ENCODE measurements around the gene ARPC3. TPM values are rescaled to one million over a fixed set of nuclear protein-coding genes. Genes with fewer than 3 reads are reported as not detected.

The ARPC3 gene
- total RNA-seq, 1 experiment from 2014 or later: 115 TPM

DNA sequence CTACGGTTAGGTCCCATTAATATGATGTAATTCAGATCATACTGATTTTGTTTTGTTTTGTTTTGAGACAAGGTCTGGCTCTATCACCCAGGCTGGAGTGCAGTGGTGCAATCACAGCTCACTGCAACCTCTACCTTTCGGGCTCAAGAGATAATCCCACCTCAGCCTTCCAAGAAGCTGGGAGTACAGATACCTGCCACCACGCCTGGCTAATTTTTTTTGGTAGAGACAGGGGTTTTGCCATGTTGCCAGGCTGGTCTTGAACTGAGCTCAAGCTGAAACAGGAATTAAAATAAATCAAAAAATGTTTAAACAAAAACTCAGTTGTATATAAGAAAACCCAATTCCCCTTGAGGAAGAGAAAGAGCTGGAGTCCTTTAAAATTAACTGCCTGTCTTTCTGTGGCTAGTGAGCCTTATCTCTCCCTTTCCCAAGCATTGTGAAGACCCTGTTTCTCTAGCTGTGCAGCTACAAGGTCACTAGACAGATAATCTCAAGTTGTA lies 28.9 kb downstream of the ARPC3 start:
- intact Hi-C loops (cut with micrococcal nuclease): no loop called here
- no TSS peak for BruUV-seq (replicated peaks)
- Histone ChIP-seq H3K4me3 (replicated peaks in 1 of 2; ENCODE audit: low read depth in 1 of 2, low read length in 2 of 2) (no peak overlapping the region), H3K9me3 (ENCODE audit: control insufficient read depth in 1 of 2, insufficient read depth in 1 of 2, low read depth in 1 of 2, low read length in 2 of 2) (no peaks in the 10 kb centered on the region), H3K9me2 (ENCODE audit: insufficient read depth) (no peaks in the 10 kb centered on the region), H2AFZ (ENCODE audit: low read depth, low read length, poor library complexity, severe bottlenecking) (no peak overlapping the region), H3K27ac (ENCODE audit: low read depth, low read length) (no peak overlapping the region), H3K4me2 (ENCODE audit: low read length) (no peak overlapping the region), H3K27me3 (ENCODE audit: insufficient read depth, low read length) (no peaks in the 10 kb centered on the region), H4K20me1 (ENCODE audit: insufficient read depth) (no peaks in the 10 kb centered on the region), H3K36me3 (ENCODE audit: control insufficient read depth in 1 of 2, insufficient read depth in 2 of 2, low read length in 2 of 2) (no peaks in the 10 kb centered on the region), H3K79me2 (ENCODE audit: insufficient read depth, low read length) (no peaks in the 10 kb centered on the region), H3K9ac (ENCODE audit: low read length) (no peak overlapping the region), H3K4me1 (ENCODE audit: control insufficient read depth in 1 of 2, insufficient read depth in 2 of 2, low read length in 2 of 2) (peaks cover 3 to 5% of the 10 kb centered on the region in 2 experiments; a peak in 1 of 4 replicates)
- ChIA-PET CTCF (interaction anchor here (0.6 to 2.3 kb wide), 3 partner anchors 10 to 1980 kb away, joined by 3 to 9 read pairs (median 4); partner anchors contain the start of gene ARPC3), POLR2A (interaction anchor here (1.6 kb wide), 1 partner anchor 10 kb away, joined by 6 read pairs; no protein-coding TSS in a partner anchor), RAD21 (ENCODE audit: low non-redundant PET in 1 of 2, low total read pairs in 2 of 2, uncharacterized antibody in 2 of 2, unreplicated experiment in 2 of 2) (no interaction called here)
- TF ChIP-seq JUND (IDR thresholded peaks at IDR 0.05) (no peak), POLR2AphosphoS5 (IDR thresholded peaks at IDR 0.05; ENCODE audit: low read depth, low read length) (no peak), MAX (IDR thresholded peaks at IDR 0.05) (no peak), EZH2phosphoT487 (IDR thresholded peaks at IDR 0.05; ENCODE audit: borderline replicate concordance) (no peak), EZH2 (IDR thresholded peaks at IDR 0.05) (no peak), SIN3A (IDR thresholded peaks at IDR 0.05; ENCODE audit: low read depth) (no peak), CEBPB (IDR thresholded peaks at IDR 0.05; ENCODE audit: low read depth) (no peak), ATF3 (IDR thresholded peaks at IDR 0.05) (no peak), CBX3 (IDR thresholded peaks at IDR 0.05; ENCODE audit: low read depth) (no peak), FOSL1 (IDR thresholded peaks at IDR 0.05; ENCODE audit: low read depth) (no peak), EGR1 (IDR thresholded peaks at IDR 0.05; ENCODE audit: low read depth) (no peak), RAD21 (IDR thresholded peaks at IDR 0.05; ENCODE audit: low read depth) (no peak), POLR2A (IDR thresholded peaks at IDR 0.05; ENCODE audit: borderline replicate concordance, extremely low read depth, insufficient read depth, insufficient read length) (no peak), YY1 (IDR thresholded peaks at IDR 0.05; ENCODE audit: extremely low read depth, insufficient replicate concordance, low read depth, low read length) (no peak), SP1 (IDR thresholded peaks at IDR 0.05; ENCODE audit: low read depth) (no peak), ZNF274 (IDR thresholded peaks at IDR 0.05; ENCODE audit: low read depth, low read length) (no peak)
- TF ChIP-seq, protein P1, sequence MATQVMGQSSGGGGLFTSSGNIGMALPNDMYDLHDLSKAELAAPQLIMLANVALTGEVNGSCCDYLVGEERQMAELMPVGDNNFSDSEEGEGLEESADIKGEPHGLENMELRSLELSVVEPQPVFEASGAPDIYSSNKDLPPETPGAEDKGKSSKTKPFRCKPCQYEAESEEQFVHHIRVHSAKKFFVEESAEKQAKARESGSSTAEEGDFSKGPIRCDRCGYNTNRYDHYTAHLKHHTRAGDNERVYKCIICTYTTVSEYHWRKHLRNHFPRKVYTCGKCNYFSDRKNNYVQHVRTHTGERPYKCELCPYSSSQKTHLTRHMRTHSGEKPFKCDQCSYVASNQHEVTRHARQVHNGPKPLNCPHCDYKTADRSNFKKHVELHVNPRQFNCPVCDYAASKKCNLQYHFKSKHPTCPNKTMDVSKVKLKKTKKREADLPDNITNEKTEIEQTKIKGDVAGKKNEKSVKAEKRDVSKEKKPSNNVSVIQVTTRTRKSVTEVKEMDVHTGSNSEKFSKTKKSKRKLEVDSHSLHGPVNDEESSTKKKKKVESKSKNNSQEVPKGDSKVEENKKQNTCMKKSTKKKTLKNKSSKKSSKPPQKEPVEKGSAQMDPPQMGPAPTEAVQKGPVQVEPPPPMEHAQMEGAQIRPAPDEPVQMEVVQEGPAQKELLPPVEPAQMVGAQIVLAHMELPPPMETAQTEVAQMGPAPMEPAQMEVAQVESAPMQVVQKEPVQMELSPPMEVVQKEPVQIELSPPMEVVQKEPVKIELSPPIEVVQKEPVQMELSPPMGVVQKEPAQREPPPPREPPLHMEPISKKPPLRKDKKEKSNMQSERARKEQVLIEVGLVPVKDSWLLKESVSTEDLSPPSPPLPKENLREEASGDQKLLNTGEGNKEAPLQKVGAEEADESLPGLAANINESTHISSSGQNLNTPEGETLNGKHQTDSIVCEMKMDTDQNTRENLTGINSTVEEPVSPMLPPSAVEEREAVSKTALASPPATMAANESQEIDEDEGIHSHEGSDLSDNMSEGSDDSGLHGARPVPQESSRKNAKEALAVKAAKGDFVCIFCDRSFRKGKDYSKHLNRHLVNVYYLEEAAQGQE (IDR thresholded peaks at IDR 0.05; ENCODE audit: low read depth): no peak
- TF ChIP-seq, protein P2, sequence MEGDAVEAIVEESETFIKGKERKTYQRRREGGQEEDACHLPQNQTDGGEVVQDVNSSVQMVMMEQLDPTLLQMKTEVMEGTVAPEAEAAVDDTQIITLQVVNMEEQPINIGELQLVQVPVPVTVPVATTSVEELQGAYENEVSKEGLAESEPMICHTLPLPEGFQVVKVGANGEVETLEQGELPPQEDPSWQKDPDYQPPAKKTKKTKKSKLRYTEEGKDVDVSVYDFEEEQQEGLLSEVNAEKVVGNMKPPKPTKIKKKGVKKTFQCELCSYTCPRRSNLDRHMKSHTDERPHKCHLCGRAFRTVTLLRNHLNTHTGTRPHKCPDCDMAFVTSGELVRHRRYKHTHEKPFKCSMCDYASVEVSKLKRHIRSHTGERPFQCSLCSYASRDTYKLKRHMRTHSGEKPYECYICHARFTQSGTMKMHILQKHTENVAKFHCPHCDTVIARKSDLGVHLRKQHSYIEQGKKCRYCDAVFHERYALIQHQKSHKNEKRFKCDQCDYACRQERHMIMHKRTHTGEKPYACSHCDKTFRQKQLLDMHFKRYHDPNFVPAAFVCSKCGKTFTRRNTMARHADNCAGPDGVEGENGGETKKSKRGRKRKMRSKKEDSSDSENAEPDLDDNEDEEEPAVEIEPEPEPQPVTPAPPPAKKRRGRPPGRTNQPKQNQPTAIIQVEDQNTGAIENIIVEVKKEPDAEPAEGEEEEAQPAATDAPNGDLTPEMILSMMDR (IDR thresholded peaks at IDR 0.05 in 2 of 3, conservative IDR thresholded peaks at IDR 0.05 in 1 of 3; ENCODE audit: borderline replicate concordance in 1 of 3, insufficient read depth in 1 of 3, low read depth in 2 of 3, low read length in 2 of 3): no peak
- no peak for DNase-seq (ENCODE audit: low read depth, low spot score)
- no peak for ATAC-seq
